ENCODE measurements around the gene MID1. TPM values are rescaled to one million over a fixed set of nuclear protein-coding genes. Genes with fewer than 3 reads are reported as not detected.

MID1 gene
- total RNA-seq, 4 donors from 2014 or later = 5.0 to 8.0 (median 6.4) TPM

DNA sequence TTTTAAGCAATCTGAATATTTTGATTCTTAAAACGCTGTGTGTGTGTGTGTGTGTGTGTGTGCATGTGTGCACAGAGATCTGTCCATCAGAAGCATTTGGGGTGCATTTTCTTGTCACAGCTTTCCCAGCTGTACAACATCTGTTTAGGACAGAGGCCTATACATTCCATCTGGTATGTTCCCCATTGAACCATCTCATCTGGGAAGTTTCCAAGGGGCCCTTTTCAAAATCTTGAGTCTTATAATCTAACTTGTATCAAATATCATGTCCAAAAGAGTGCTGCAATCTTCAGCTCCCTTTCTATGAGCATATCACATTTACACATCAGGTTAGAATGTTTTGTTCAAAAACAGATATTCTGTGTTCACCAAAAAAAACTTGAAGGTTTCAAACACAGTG, 16.5 kb upstream of the MID1 start:
- no peaks in the 10 kb centered on the region for H3K27me3 ChIP-seq
- H3K4me1 ChIP-seq = peaks cover 6% of the 10 kb centered on the region
- 67% methylated on average over 1 of the region's 1 CpG for WGBS
- no peak overlapping the region for H3K4me3 ChIP-seq
- no peak for TF ChIP-seq CTCF (IDR thresholded peaks at IDR 0.05)
- no peak for TF ChIP-seq POLR2AphosphoS5 (IDR thresholded peaks at IDR 0.05)
- no peak for TF ChIP-seq POLR2A (IDR thresholded peaks at IDR 0.05)
- TF ChIP-seq EP300 (IDR thresholded peaks at IDR 0.05) = no peak
- no peak overlapping the region for H3K27ac ChIP-seq
- no peak for DNase-seq (ENCODE audit: low spot score in 2 of 2)
- no peaks in the 10 kb centered on the region for H3K9me3 ChIP-seq
- no peaks in the 10 kb centered on the region for H3K36me3 ChIP-seq

DNA sequence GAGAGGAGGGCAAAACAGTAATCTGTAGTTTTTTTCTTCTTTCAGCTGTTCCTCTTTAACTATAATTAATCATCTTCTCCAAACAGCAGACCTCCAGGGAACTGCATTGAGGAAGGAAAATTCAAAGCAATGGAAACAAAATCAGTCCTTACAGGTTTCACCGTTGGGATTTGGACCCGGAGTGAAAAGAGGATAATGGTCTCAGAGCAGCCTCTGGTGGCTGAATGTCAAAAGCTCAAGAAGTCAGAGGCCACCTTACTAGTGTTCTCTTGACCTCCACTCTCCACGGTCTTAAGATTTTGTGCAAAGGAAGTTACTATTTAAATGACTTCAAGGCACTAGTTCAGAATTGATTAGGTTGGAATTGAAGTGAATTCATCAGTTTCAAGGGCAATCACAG, 16.0 kb upstream of the MID1 start:
- no peak for DNase-seq (ENCODE audit: low spot score in 2 of 2)

DNA sequence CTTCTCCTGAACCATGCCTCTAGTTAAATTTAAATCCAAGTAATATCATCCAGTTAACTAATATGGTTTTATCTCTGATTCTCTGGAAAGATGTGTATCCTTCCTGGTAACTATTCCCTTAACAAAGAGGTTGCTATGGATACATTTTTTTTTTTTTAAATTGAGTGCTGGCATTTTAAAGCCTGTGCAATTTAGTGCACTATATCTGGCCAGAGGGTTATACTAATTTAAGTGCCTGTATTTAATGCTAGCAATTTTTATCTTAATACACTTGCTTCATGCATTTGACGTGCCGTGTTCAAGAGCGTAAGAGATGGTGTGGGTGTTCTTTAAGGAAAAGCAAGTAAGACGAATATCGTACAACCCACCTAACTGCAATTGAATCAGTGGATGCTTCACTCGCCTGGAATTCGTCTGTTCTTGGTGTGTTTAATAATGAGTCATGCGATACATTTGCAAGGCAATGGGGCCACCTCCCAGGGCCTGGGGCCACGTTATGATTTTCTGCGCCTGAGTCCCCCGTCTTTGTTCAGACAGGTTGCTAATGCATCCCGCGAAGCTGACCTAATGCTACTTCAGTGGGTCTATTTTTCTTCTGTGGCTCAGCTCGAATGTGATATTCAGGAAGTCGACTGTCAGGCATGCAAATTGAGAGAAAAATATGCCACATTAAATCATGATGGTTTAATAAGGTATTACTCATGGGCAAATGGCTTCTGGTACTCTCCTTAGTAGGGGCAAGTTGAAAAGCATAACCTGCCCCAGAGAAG, 14.2 kb upstream of the MID1 start:
- WGBS = 47% methylated on average over 15 of the region's 15 CpGs
- Histone ChIP-seq H3K27ac (peak overlapping the region; percentile 18), H3K36me3 (no peaks in the 10 kb centered on the region), H3K4me1 (peaks cover 6% of the 10 kb centered on the region), H3K4me3 (no peak overlapping the region), H3K9me3 (no peaks in the 10 kb centered on the region), H3K27me3 (no peaks in the 10 kb centered on the region)
- no peak for TF ChIP-seq EP300 (IDR thresholded peaks at IDR 0.05)
- TF ChIP-seq POLR2AphosphoS5 (IDR thresholded peaks at IDR 0.05) = no peak
- no peak for TF ChIP-seq CTCF (IDR thresholded peaks at IDR 0.05)
- TF ChIP-seq POLR2A (IDR thresholded peaks at IDR 0.05) = no peak
- no peak for DNase-seq (ENCODE audit: low spot score in 2 of 2)

More for the DNA sequence above, 16.0 kb upstream of the MID1 start:
- Histone ChIP-seq H3K4me1 (peaks cover 6% of the 10 kb centered on the region), H3K27ac (no peak overlapping the region), H3K36me3 (no peaks in the 10 kb centered on the region), H3K4me3 (no peak overlapping the region), H3K27me3 (no peaks in the 10 kb centered on the region), H3K9me3 (no peaks in the 10 kb centered on the region)
- 19% methylated on average over 3 of the region's 3 CpGs for WGBS
- TF ChIP-seq EP300 (IDR thresholded peaks at IDR 0.05) (no peak), CTCF (IDR thresholded peaks at IDR 0.05) (peak; percentile 14 to 37), POLR2A (IDR thresholded peaks at IDR 0.05) (no peak)

- WGBS = 17% methylated on average over 2 of the region's 2 CpGs
- no peak for TF ChIP-seq POLR2AphosphoS5 (IDR thresholded peaks at IDR 0.05)
- TF ChIP-seq EP300 (IDR thresholded peaks at IDR 0.05) = no peak
- TF ChIP-seq POLR2A (IDR thresholded peaks at IDR 0.05) = no peak
- TF ChIP-seq CTCF (IDR thresholded peaks at IDR 0.05) = no peak
- no peak overlapping the region for H3K4me3 ChIP-seq
- H3K36me3 ChIP-seq = no peaks in the 10 kb centered on the region
- no peaks in the 10 kb centered on the region for H3K9me3 ChIP-seq
- DNase-seq (ENCODE audit: low spot score in 2 of 2) = no peak
- H3K4me1 ChIP-seq = peaks cover 6% of the 10 kb centered on the region
- peak overlapping the region; percentile 18 for H3K27ac ChIP-seq
- no peaks in the 10 kb centered on the region for H3K27me3 ChIP-seq
Observed at GRCh38 chrX:10633722-10634121, 13.3 kb upstream of the MID1 start.

DNA sequence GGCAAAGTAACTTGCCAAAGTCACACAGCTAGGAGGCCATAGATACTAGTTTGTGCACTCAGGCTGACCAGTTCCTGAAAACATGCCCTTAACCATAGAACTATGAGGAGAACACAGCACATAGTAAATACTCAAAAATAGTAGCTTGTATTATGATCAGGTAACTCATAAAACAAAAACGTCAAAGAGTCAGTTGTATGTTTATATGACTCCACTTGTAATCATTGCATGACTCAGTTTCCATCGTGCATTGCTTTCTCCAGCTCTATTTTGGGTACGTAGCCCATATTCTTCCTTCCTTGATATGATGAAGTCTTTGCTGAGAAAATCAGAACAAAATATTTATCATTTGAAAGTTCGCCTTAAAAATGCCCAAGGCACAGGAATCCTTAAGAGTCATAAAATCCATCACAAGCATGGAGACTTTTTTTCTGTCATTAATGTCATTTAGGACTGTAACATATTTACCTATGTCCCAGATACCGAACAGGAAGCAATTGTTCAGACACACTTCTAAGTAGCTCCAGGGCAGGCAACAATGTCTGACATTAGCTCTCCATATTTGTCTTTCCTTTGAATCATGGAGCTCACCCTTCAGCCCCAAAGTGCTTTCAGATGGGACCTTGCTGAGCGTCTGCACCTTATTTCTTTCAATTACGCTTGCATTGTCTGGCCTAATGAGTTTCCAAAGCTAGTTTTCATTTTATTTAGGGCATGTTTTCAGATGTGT, 11.2 kb upstream of the MID1 start:
- H3K27ac ChIP-seq = no peak overlapping the region
- 74% methylated on average over 7 of the region's 7 CpGs for WGBS
- DNase-seq (ENCODE audit: low spot score in 2 of 2) = no peak

More for the DNA sequence above, 11.2 kb upstream of the MID1 start:
- Histone ChIP-seq H3K36me3 (no peaks in the 10 kb centered on the region), H3K4me3 (no peak overlapping the region), H3K4me1 (peaks cover 6% of the 10 kb centered on the region), H3K9me3 (no peaks in the 10 kb centered on the region), H3K27me3 (no peaks in the 10 kb centered on the region)
- no peak for TF ChIP-seq CTCF (IDR thresholded peaks at IDR 0.05)
- TF ChIP-seq EP300 (IDR thresholded peaks at IDR 0.05) = no peak
- no peak for TF ChIP-seq POLR2A (IDR thresholded peaks at IDR 0.05)
- no peak for TF ChIP-seq POLR2AphosphoS5 (IDR thresholded peaks at IDR 0.05)

Data from suprapubic skin (tissue), 4 donors.